Measurements from ENCODE around the gene RBM26. TPM values are rescaled to one million over a fixed set of nuclear protein-coding genes. Genes with fewer than 3 reads are reported as not detected.

The RBM26 gene
- total RNA-seq, 2 experiments from 2014 or later, result 57.6 to 61.1 TPM

- DNase-seq (no peak), ATAC-seq (no peak)
- Mint-ChIP-seq H3K27me3 (no peaks in the 10 kb centered on the region), H3K4me1 (ENCODE audit: low read depth) (peaks cover 30% of the 10 kb centered on the region), H3K36me3 (ENCODE audit: low read depth) (peaks cover 35% of the 10 kb centered on the region), H3K9me3 (no peaks in the 10 kb centered on the region), H3K4me3 (no peak overlapping the region), H3K27ac (no peak overlapping the region)
- TF ChIP-seq CTCF (IDR thresholded peaks at IDR 0.05), result no peak
- POLR2A ChIA-PET, result no interaction called here
- CTCF ChIA-PET, result interaction anchor here (1.5 kb wide), 1 partner anchor 42 kb away, joined by 6 read pairs; no protein-coding TSS in a partner anchor
- intact Hi-C loops (cut with micrococcal nuclease), result no loop called here
These were observed 57.0 kb downstream of the RBM26 start for GRCh38 chr13:79349011-79349410.

- Mint-ChIP-seq H3K4me3 (no peak overlapping the region), H3K27me3 (no peaks in the 10 kb centered on the region), H3K27ac (peak overlapping the region; percentile 36), H3K36me3 (ENCODE audit: low read depth) (peaks cover 26% of the 10 kb centered on the region), H3K4me1 (ENCODE audit: low read depth) (peaks cover 24% of the 10 kb centered on the region), H3K9me3 (no peaks in the 10 kb centered on the region)
- ChIA-PET POLR2A (no interaction called here), CTCF (no interaction called here)
- TF ChIP-seq CTCF (IDR thresholded peaks at IDR 0.05), result no peak
- DNase-seq (peak; percentile 12), ATAC-seq (peak; percentile 34)
- intact Hi-C loops (cut with micrococcal nuclease), result no loop called here
These were observed 59.6 kb downstream of the RBM26 start for GRCh38 chr13:79346300-79346914.

- no peak for DNase-seq
- H3K27ac Mint-ChIP-seq, result peak overlapping the region; percentile 55
These were observed 64.9 kb downstream of the RBM26 start for GRCh38 chr13:79341202-79341601.

GRCh38 chr13:79340490-79340889, 65.6 kb downstream of the RBM26 start:
- no peaks in the 10 kb centered on the region for H3K27me3 Mint-ChIP-seq
- intact Hi-C loops (cut with micrococcal nuclease), result no loop called here
- no peak overlapping the region for H3K27ac Mint-ChIP-seq
- ATAC-seq (no peak), DNase-seq (no peak)
- no peak for TF ChIP-seq CTCF (IDR thresholded peaks at IDR 0.05)
- ChIA-PET POLR2A (no interaction called here), CTCF (no interaction called here)
- no peaks in the 10 kb centered on the region for H3K9me3 Mint-ChIP-seq
- peaks cover 32% of the 10 kb centered on the region for H3K36me3 Mint-ChIP-seq (ENCODE audit: low read depth)
- no peak overlapping the region for H3K4me3 Mint-ChIP-seq
- H3K4me1 Mint-ChIP-seq (ENCODE audit: low read depth), result peaks cover 5% of the 10 kb centered on the region

More at GRCh38 chr13:79341202-79341601, 64.9 kb downstream of the RBM26 start:
- Mint-ChIP-seq H3K4me3 (no peak overlapping the region), H3K4me1 (ENCODE audit: low read depth) (peaks cover 7% of the 10 kb centered on the region), H3K27me3 (no peaks in the 10 kb centered on the region), H3K9me3 (no peaks in the 10 kb centered on the region), H3K36me3 (ENCODE audit: low read depth) (peaks cover 30% of the 10 kb centered on the region)
- CTCF ChIA-PET, result no interaction called here
- intact Hi-C loops (cut with micrococcal nuclease), result no loop called here
- POLR2A ChIA-PET, result no interaction called here
- ATAC-seq, result no peak
- no peak for TF ChIP-seq CTCF (IDR thresholded peaks at IDR 0.05)

- POLR2A ChIA-PET, result no interaction called here
- no peak overlapping the region for H3K27ac Mint-ChIP-seq
These were observed 67.7 kb downstream of the RBM26 start for GRCh38 chr13:79338343-79338742.

More at GRCh38 chr13:79338343-79338742, 67.7 kb downstream of the RBM26 start:
- DNase-seq (no peak), ATAC-seq (no peak)
- Mint-ChIP-seq H3K27me3 (no peaks in the 10 kb centered on the region), H3K4me1 (ENCODE audit: low read depth) (no peaks in the 10 kb centered on the region), H3K9me3 (no peaks in the 10 kb centered on the region), H3K36me3 (ENCODE audit: low read depth) (peaks cover 40% of the 10 kb centered on the region), H3K4me3 (no peak overlapping the region)
- no peak for TF ChIP-seq CTCF (IDR thresholded peaks at IDR 0.05)
- CTCF ChIA-PET, result no interaction called here
- intact Hi-C loops (cut with micrococcal nuclease), result no loop called here
